CD4-positive, alpha-beta T cell treated with Interleukin-15 for 1 hour (primary cell): Measurements from ENCODE around the gene CD300LF.

Experiments
- DNase-seq: peaks from one replicate; pipeline ENCODE4 v3.0.0-alpha.2; 2020

The CD300LF gene

GRCh38 chr17:74712756-74713155 lies at the start of gene CD300LF:
Gene CD300LF, minus strand, starts transcription at chr17:74712923. Its CDS starts 57 bp downstream, at chr17:74712866.
- peak; percentile 63 for DNase-seq

DNA sequence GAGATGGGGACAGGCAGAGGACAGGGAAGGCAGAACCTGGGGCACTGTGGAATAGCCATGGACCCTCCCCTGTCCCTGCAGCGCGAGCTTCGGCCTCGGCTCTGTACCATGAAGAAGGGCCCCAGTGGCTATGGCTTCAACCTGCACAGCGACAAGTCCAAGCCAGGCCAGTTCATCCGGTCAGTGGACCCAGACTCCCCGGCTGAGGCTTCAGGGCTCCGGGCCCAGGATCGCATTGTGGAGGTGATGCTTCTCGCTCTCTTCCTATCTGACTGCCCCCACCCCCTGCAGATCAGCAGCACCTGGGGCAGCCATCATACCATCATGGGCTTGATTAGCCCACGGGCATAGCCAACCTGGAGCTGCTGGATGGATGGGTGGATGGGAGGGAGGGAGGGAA lies 49.2 kb upstream of the CD300LF start:
- DNase-seq: no peak

DNA sequence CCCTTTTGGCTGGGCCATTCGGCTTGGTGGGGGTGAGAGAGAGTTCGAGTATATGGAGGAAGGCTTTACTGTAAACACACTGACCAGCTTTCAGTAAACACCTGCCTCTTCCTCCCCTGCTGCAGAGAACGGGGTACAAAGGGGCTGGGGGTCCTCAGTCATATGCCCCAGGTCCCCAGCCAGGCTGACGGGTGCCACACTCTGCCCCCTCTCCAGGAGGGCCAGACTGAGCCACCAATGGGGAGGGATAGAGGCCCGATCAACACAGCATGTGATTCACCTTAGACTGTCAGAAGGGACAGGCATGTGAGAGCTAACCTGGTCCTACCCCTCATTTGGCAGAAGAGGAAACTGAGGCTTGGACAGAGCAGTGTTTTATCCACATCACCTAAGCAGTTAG lies 48.7 kb upstream of the CD300LF start:
- no peak for DNase-seq

DNA sequence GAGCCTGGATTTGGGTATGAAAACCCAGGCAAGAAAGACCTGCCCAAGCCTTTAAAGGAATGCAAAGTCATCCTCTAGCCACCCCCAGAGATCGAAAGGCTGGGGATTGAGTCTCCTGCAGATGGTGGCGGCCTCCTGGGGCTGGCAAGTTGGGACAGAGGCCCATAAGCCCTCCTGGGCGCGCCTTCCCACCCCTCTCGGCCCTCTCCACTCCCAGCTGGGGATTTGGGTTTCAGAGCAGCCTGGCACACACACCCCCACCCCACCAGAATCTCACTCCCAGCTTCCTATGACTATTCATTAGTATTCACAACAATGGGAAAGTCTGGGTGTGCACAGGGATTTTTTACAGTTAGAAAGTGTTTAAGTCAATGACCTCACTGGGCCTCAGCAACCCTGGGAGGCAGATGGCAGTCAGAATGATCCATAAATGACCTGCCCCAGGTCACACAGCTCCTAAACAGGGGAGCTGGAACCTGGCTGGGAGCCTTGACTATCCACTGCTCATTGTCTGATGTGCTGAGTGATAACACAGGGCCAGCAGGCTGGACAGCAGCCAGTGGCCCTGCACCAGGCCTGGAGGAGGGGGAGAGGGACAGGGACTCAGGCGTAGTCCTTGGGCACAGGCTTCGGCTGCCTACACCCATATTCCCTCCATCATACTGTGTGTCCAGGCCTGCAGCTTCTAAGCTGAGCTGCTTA lies 47.8 kb upstream of the CD300LF start:
- DNase-seq: no peak

DNA sequence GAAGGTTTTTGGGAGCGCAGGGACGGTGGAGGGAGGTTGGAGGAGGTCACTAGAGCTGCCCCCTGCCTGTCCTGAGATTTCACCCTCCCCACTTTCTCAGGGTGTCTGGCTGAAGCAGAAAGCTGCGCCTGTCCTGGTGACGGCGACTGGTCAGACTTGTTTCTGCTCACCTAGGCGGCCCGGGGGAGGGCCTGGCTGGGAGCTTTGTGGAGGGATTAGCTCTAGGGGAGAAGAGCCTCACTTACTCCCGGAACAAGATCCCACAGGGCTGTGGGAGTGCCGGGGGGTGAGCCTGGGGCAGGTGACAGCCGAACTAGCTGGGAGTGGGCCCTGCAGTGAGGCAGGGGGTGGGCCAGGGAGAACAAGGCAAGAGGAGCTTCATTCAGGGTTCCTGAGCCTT lies 47.2 kb upstream of the CD300LF start:
- no peak for DNase-seq

DNA sequence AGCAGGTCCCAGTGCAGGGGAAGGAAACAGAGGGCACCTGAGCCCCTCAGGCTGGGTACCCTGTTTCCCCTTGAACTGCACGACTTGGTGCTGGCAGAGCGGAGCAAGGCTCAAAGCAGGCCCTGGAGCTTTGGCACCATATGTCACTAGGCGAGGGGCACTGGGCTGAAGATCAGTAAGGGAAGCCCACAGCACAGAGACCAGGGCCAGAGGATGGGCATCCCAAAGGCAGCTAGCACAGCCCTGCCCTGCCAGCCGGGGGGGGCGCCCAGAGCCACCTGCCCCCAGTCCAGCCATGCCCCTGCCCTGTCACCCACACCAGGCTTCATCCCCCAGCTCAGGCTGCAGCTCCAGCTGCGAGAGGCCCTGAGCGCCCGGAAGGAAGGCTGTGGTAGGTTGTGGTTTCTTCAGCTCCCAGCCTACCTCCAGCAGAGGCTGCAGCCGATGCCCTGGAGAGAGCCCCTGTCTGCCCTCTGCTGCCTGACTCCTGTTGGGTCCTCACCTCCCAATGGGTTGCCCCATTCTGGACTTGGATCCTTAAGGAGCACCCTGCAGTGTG lies 46.6 kb upstream of the CD300LF start:
- DNase-seq: peak; percentile 55

DNA sequence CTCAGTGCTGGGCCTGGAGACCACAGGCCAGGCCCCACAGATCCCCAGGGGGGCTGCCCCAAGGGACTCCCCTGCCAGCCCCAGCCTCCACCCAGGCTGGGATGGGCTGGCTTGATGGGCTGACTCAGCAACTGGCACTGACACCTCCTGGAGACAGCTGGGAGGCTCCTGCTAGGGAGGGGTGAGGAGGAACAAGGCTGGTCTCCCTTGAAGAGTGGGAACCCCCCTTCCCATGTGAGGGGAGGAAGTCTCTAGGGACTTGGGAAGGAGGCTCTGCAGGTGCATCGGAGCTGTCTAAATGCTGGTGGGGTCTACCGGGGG lies 46.1 kb upstream of the CD300LF start:
- DNase-seq: peak; percentile 34

- DNase-seq: no peak
These were observed 45.5 kb upstream of the CD300LF start for GRCh38 chr17:74757931-74758847.

GRCh38 chr17:74757502-74757901 lies 44.8 kb upstream of the CD300LF start:
- DNase-seq: no peak

GRCh38 chr17:74756891-74757290 lies 44.2 kb upstream of the CD300LF start:
- no peak for DNase-seq

DNA sequence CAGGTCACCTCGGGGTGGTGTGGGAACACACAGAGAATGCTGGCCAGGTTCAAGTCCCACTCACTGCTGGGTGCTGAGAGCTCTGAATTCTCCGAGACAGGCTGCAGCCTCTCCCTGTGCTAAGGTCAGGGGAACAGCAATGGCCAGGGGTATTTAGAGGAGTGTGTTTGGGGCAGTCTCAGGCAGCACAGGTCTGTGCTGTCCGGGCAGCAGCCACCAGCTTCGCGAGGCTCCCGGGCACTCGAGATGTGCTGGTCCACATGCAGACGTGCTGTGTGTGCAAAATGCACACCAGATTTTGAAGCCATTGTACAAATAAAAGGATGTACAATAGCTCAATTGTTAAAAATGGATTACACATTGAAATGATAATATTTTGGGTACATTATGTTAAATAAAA lies 42.8 kb upstream of the CD300LF start:
- no peak for DNase-seq

DNA sequence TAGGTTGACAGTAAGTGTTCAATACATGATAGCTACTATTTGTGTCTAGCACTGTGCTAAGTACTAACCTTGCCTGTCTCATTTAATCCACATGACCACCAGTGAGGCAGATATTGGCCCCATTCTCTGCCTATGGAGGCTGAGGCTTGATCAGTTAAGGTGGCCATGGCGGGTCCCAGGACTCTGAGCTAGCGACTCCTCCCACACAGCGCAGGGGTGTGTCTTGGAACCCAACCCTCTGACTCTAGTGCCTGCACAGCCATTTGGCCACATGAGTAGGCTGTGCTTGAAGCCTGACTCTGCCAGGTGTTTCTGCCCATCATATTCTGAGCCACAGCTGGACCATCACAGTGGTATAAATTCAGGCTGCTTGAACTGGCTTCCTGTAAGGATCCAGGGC lies 42.1 kb upstream of the CD300LF start:
- no peak for DNase-seq

GRCh38 chr17:74752822-74753401 lies 40.2 kb upstream of the CD300LF start:
- no peak for DNase-seq

- no peak for DNase-seq
These were observed 39.7 kb upstream of the CD300LF start for GRCh38 chr17:74752415-74752814.

GRCh38 chr17:74750327-74751069 lies 37.8 kb upstream of the CD300LF start:
- DNase-seq: no peak

DNA sequence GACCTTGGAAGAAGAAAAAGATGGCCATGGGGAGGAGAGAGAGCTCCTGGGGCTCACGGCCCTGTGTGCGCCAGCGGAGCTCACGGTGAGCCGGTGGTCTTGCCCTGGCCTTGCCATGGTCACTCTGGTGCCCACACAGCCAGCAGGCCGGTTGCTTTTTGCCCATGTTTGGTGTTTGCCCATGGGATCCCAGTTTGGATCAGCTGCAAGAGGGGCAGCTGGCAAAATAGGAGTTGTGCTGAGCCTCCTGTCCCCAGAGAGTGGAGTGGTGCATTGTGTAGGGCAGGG lies 37.3 kb upstream of the CD300LF start:
- DNase-seq: no peak

- no peak for DNase-seq
These were observed 36.7 kb upstream of the CD300LF start for GRCh38 chr17:74749279-74750038.

DNA sequence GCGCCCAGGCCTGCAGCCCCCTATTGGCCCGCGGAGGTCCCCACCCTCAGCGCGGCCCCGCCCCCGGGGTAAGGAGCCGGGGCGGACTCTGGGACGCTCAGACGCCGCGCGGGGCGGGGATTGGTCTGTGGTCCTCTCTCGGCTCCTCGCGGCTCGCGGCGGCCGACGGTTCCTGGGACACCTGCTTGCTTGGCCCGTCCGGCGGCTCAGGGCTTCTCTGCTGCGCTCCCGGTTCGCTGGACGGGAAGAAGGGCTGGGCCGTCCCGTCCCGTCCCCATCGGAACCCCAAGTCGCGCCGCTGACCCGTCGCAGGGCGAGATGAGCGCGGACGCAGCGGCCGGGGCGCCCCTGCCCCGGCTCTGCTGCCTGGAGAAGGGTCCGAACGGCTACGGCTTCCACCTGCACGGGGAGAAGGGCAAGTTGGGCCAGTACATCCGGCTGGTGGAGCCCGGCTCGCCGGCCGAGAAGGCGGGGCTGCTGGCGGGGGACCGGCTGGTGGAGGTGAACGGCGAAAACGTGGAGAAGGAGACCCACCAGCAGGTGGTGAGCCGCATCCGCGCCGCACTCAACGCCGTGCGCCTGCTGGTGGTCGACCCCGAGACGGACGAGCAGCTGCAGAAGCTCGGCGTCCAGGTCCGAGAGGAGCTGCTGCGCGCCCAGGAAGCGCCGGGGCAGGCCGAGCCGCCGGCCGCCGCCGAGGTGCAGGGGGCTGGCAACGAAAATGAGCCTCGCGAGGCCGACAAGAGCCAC lies 36.0 kb upstream of the CD300LF start, which contains the start of gene NHERF1:
Gene NHERF1, plus strand, starts transcription at position 100 of the 750 bp plus-strand sequence. Its CDS starts 219 bp downstream, at position 319.
- DNase-seq: peak; percentile 95

- no peak for DNase-seq
These were observed 35.5 kb upstream of the CD300LF start for GRCh38 chr17:74748279-74748528.

GRCh38 chr17:74746922-74747321 lies 34.2 kb upstream of the CD300LF start:
- no peak for DNase-seq

DNA sequence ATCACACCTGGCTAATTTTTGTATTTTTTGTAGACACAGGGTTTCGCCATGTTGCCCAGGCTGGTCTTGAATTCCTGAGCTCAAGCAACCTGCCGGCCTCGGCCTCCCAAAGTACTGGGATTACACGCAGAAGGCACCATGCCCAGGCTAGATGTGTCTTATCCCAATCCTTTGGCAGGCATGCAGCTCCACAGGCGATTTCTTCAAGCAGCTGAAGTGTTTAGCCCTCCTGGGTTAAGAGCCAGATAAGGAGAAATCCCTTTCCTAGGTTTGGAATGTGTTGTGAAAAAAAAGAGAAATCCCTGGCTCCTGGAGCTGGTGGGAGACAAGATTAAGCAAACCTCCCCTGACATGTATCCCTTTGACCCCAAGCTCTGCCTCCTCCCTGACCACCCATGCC lies 33.7 kb upstream of the CD300LF start:
- no peak for DNase-seq
